ENCODE measurements around the gene ARHGAP28.

Gene ARHGAP28

GRCh38 chr18:6775237-6775636 is 45.7 kb downstream of the ARHGAP28 start:
- no peak overlapping the region for H3K4me2 ChIP-seq (ENCODE audit: low read length)
- H3K4me3 ChIP-seq (ENCODE audit: low read depth, low read length): no peak overlapping the region
- no peak overlapping the region for H3K27ac ChIP-seq
- H3K9me3 ChIP-seq (ENCODE audit: control insufficient read depth, low read length): no peaks in the 10 kb centered on the region
- H3K36me3 ChIP-seq (ENCODE audit: control insufficient read depth, insufficient read depth, low read length): no peaks in the 10 kb centered on the region
- no peaks in the 10 kb centered on the region for H3K79me2 ChIP-seq
- H3K9ac ChIP-seq: no peak overlapping the region
- peaks cover 4% of the 10 kb centered on the region for H3K4me1 ChIP-seq
- H2AFZ ChIP-seq: no peak overlapping the region
- no peak for TF ChIP-seq CTCF (IDR thresholded peaks at IDR 0.05)
- H3K27me3 ChIP-seq (ENCODE audit: control insufficient read depth, insufficient read depth, low read length): no peaks in the 10 kb centered on the region

GRCh38 chr18:6775702-6776101 is 46.2 kb downstream of the ARHGAP28 start:
- Histone ChIP-seq H3K4me3 (ENCODE audit: low read depth, low read length) (no peak overlapping the region), H3K9ac (no peak overlapping the region), H3K27me3 (ENCODE audit: control insufficient read depth, insufficient read depth, low read length) (no peaks in the 10 kb centered on the region), H3K4me2 (ENCODE audit: low read length) (no peak overlapping the region), H3K9me3 (ENCODE audit: control insufficient read depth, low read length) (no peaks in the 10 kb centered on the region), H2AFZ (no peak overlapping the region), H3K36me3 (ENCODE audit: control insufficient read depth, insufficient read depth, low read length) (no peaks in the 10 kb centered on the region), H3K4me1 (peaks cover 4% of the 10 kb centered on the region), H3K79me2 (no peaks in the 10 kb centered on the region), H3K27ac (no peak overlapping the region)
- no peak for TF ChIP-seq CTCF (IDR thresholded peaks at IDR 0.05)

GRCh38 chr18:6776188-6776587 is 46.7 kb downstream of the ARHGAP28 start:
- Histone ChIP-seq H3K79me2 (no peaks in the 10 kb centered on the region), H3K4me1 (peaks cover 4% of the 10 kb centered on the region), H3K27ac (no peak overlapping the region), H3K4me2 (ENCODE audit: low read length) (no peak overlapping the region), H2AFZ (no peak overlapping the region), H3K36me3 (ENCODE audit: control insufficient read depth, insufficient read depth, low read length) (no peaks in the 10 kb centered on the region), H3K4me3 (ENCODE audit: low read depth, low read length) (no peak overlapping the region), H3K9ac (no peak overlapping the region), H3K9me3 (ENCODE audit: control insufficient read depth, low read length) (no peaks in the 10 kb centered on the region), H3K27me3 (ENCODE audit: control insufficient read depth, insufficient read depth, low read length) (no peaks in the 10 kb centered on the region)
- TF ChIP-seq CTCF (IDR thresholded peaks at IDR 0.05): no peak

- H3K36me3 ChIP-seq (ENCODE audit: control insufficient read depth, insufficient read depth, low read length): no peaks in the 10 kb centered on the region
- H3K27ac ChIP-seq: no peak overlapping the region
- no peak overlapping the region for H3K4me2 ChIP-seq (ENCODE audit: low read length)
- no peak overlapping the region for H3K9ac ChIP-seq
- no peak overlapping the region for H2AFZ ChIP-seq
- no peak for TF ChIP-seq CTCF (IDR thresholded peaks at IDR 0.05)
- H3K9me3 ChIP-seq (ENCODE audit: control insufficient read depth, low read length): no peaks in the 10 kb centered on the region
- no peaks in the 10 kb centered on the region for H3K27me3 ChIP-seq (ENCODE audit: control insufficient read depth, insufficient read depth, low read length)
- H3K4me1 ChIP-seq: peaks cover 13% of the 10 kb centered on the region
- no peaks in the 10 kb centered on the region for H3K79me2 ChIP-seq
- no peak overlapping the region for H3K4me3 ChIP-seq (ENCODE audit: low read depth, low read length)
Measured at GRCh38 chr18:6777509-6777908, 48.0 kb downstream of the ARHGAP28 start.

- no peaks in the 10 kb centered on the region for H3K27me3 ChIP-seq (ENCODE audit: control insufficient read depth, insufficient read depth, low read length)
- H3K4me1 ChIP-seq: peaks cover 13% of the 10 kb centered on the region
- no peak overlapping the region for H3K4me2 ChIP-seq (ENCODE audit: low read length)
- no peak overlapping the region for H3K4me3 ChIP-seq (ENCODE audit: low read depth, low read length)
- no peaks in the 10 kb centered on the region for H3K79me2 ChIP-seq
- H2AFZ ChIP-seq: no peak overlapping the region
- no peak for TF ChIP-seq CTCF (IDR thresholded peaks at IDR 0.05)
- no peak overlapping the region for H3K27ac ChIP-seq
- no peak overlapping the region for H3K9ac ChIP-seq
- H3K9me3 ChIP-seq (ENCODE audit: control insufficient read depth, low read length): no peaks in the 10 kb centered on the region
- no peaks in the 10 kb centered on the region for H3K36me3 ChIP-seq (ENCODE audit: control insufficient read depth, insufficient read depth, low read length)
Measured at GRCh38 chr18:6778459-6779247, 49.1 kb downstream of the ARHGAP28 start.
